K562 (cell line): Measurements from ENCODE around the gene ATXN1. TPM values are rescaled to one million over a fixed set of nuclear protein-coding genes. Genes with fewer than 3 reads are reported as not detected.

Source experiments
- ATAC-seq: fragments of 200-7000 bp; cut with Tn5 transposase; 3 replicates; pipeline ENCODE4 v1.9.1; 2020; ENCODE audit warnings: moderate library complexity
- BruUV-seq: library from RNA; stranded (reverse); fragments of 400-500 nt; replicated peaks from 2 replicates; lab custom pipeline; 2021; lab: Mats Ljungman, UMichigan
- CTCF ChIA-PET: fragments of 300-600 bp; formaldehyde crosslinking; extraction: SDS; loops from one replicate; lab custom pipeline; 2021; ENCODE audit warnings: low intra/inter-chr PET ratio; lab: Yijun Ruan, JAX
- POLR2A ChIA-PET: fragments of 300-600, 350-650 bp; sonication (Branson Sonifier 250); formaldehyde crosslinking; extraction: SDS; loops from one replicate; lab custom pipeline; 2021; ENCODE audit warnings: antibody characterized with exemption, inconsistent platforms; lab: Yijun Ruan, JAX
- DNase-seq, 4 experiments: peaks; one replicate each; pipeline versions ENCODE4 v3.0.0 to v3.0.0-alpha.2; 2011 to 2018; ENCODE audit warnings: low spot score in 3 of 4, mixed read lengths in 3 of 4; ENCODE audit errors: extremely low read depth in 1 of 4
- FAIRE-seq: peaks from 2 replicates; lab custom pipeline; 2011; peaks lifted over from hg19 to GRCh38; lab: Jason Lieb, UNC
- H2AFZ ChIP-seq: 2 replicates; pipeline ENCODE4 v1.6.0; 2011; ENCODE audit warnings: low read depth, low read length, control low read depth, inconsistent platforms
- H3K27ac ChIP-seq: fragments of 200-600 bp; 3 replicates; pipeline ENCODE4 v1.8.0; 2011; ENCODE audit warnings: low read depth, mild to moderate bottlenecking, control low read depth, inconsistent platforms, low read length, moderate library complexity, mixed read lengths; ENCODE audit errors: extremely low read depth
- H3K27me3 ChIP-seq, 2 experiments: fragments of 300-600 bp in 1 of 2; 2 replicates in 1 of 2; 3 replicates in 1 of 2; pipeline versions ENCODE4 v1.6.0 to v1.8.0; 2011; ENCODE audit warnings: inconsistent platforms in 2 of 2, low read length in 2 of 2, mild to moderate bottlenecking in 1 of 2, mixed read lengths in 1 of 2, moderate library complexity in 1 of 2; ENCODE audit not compliant: control insufficient read depth in 2 of 2, insufficient read depth in 2 of 2
- H3K36me3 ChIP-seq: fragments of 300-600 bp; 3 replicates; pipeline ENCODE4 v1.8.0; 2011; ENCODE audit warnings: mild to moderate bottlenecking, low read length, inconsistent platforms; ENCODE audit not compliant: control insufficient read depth, insufficient read depth
- H3K4me1 ChIP-seq, 2 experiments: fragments of 200-600 bp in 1 of 2; replicated peaks in 1 of 2; 2 replicates in 1 of 2; 3 replicates in 1 of 2; pipeline versions ENCODE4 v1.5.1 to v1.8.0; 2011; ENCODE audit warnings: inconsistent platforms in 2 of 2, low read length in 2 of 2, mild to moderate bottlenecking in 1 of 2, mixed read lengths in 1 of 2, moderate library complexity in 1 of 2; ENCODE audit not compliant: control insufficient read depth in 2 of 2, insufficient read depth in 2 of 2
- H3K4me2 ChIP-seq: 2 replicates; pipeline ENCODE4 v1.6.1; 2011; ENCODE audit warnings: low read length, control low read depth, inconsistent platforms, mixed read lengths; ENCODE audit not compliant: insufficient read depth
- H3K4me3 ChIP-seq: fragments of 200-600 bp; sonication (generic), shearing (Covaris generic); 2 replicates; pipeline ENCODE4 v1.5.1; 2016; ENCODE audit warnings: control low read depth, inconsistent platforms
- H3K79me2 ChIP-seq: fragments of 200-600 bp; 3 replicates; pipeline ENCODE4 v1.8.0; 2011; ENCODE audit warnings: low read length, inconsistent platforms; ENCODE audit not compliant: control insufficient read depth, insufficient read depth
- H3K9ac ChIP-seq, 2 experiments: 2 replicates each; pipeline versions ENCODE4 v1.6.0 to v1.6.1; 2011; ENCODE audit warnings: low read depth in 2 of 2, low read length in 2 of 2, control low read depth in 1 of 2, inconsistent platforms in 1 of 2, mild to moderate bottlenecking in 1 of 2, mixed read lengths in 1 of 2; ENCODE audit not compliant: insufficient read depth in 1 of 2
- H3K9me1 ChIP-seq: one replicate; pipeline ENCODE4 v1.6.0; 2011; ENCODE audit warnings: inconsistent platforms, mild to moderate bottlenecking, low read length, moderate library complexity; ENCODE audit not compliant: control insufficient read depth, insufficient read depth
- H3K9me3 ChIP-seq: replicated peaks from 2 replicates; pipeline ENCODE4 v1.5.1; 2011; ENCODE audit warnings: low read depth, low read length, inconsistent platforms; ENCODE audit not compliant: control insufficient read depth, insufficient read depth
- H4K20me1 ChIP-seq: replicated peaks from 2 replicates; pipeline ENCODE4 v1.6.1; 2011; ENCODE audit warnings: low read length, inconsistent platforms, mixed read lengths; ENCODE audit not compliant: control insufficient read depth, insufficient read depth
- COPS2 ChIP-seq: fragments of 450-650 bp; conservative IDR thresholded peaks from 2 replicates; pipeline ENCODE4 v1.6.1; 2016; ENCODE audit warnings: mild to moderate bottlenecking, moderate library complexity
- ERF ChIP-seq: fragments of 450-650 bp; formaldehyde crosslinking; IDR thresholded peaks from 2 replicates; pipeline ENCODE4 v1.4.0; 2020; ENCODE audit warnings: mild to moderate bottlenecking, mixed read lengths
- MCM2 ChIP-seq: fragments of 450-650 bp; IDR thresholded peaks from 2 replicates; pipeline ENCODE4 v1.6.1; 2017; ENCODE audit warnings: low read depth, mild to moderate bottlenecking
- SRSF3 ChIP-seq: fragments of 200-400 bp; formaldehyde crosslinking; IDR thresholded peaks from 2 replicates; pipeline ENCODE4 v1.6.1; 2016; ENCODE audit warnings: mild to moderate bottlenecking, low read length, moderate library complexity; ENCODE audit not compliant: insufficient read depth
- TGIF2 ChIP-seq: sonication (generic); formaldehyde crosslinking; IDR thresholded peaks from 2 replicates; pipeline ENCODE4 v1.8.1; 2022; ENCODE audit warnings: mild to moderate bottlenecking, missing genetic modification reagents, moderate library complexity
- ZNF23 ChIP-seq: fragments of 250-450 bp; sonication (Bioruptor Pico); IDR thresholded peaks from 2 replicates; pipeline ENCODE4 v1.4.0; 2020; ENCODE audit warnings: mild to moderate bottlenecking
- WGBS: fragments of 100-300 bp; shearing (Covaris generic); methylation state at CpG from one replicate; pipeline ENCODE4 v1.1.6; 2016; ENCODE audit warnings: low coverage, mixed read lengths; ENCODE audit not compliant: insufficient coverage; ENCODE audit errors: missing lambda C conversion rate; 5-methylcytosine and 5-hydroxymethylcytosine counted together
- in situ Hi-C: fragments of 300-500 bp; cut with MboI; formaldehyde crosslinking; loops from 4 replicates; pipeline ENCODE4 v1.15.0; 2018; ENCODE audit warnings: inconsistent platforms, mixed read lengths
- intact Hi-C: fragments of 100-400 bp; cut with micrococcal nuclease; formaldehyde crosslinking; loops from 2 replicates; pipeline ENCODE4 v1.14.2; 2022
- polyA plus RNA-seq, 8 experiments: library from polyadenylated mRNA; depleted of rRNA in 4 of 8; stranded (reverse) in 5 of 8; unstranded in 3 of 8; fragments of >200 nt; fragmentation: Nextera tagmentation in 2 of 8; fragmentation: Illumina TruSeq in 1 of 8; extraction: Ambion mirVana in 2 of 8; extraction: Trizol in 1 of 8; gene quantifications; 2 replicates each; pipeline versions ENCODE4 v1.2.1 to v1.2.3, GENCODE V29; 2011 to 2014; ENCODE audit warnings: inconsistent platforms in 1 of 8, missing spikeins in 1 of 8
- total RNA-seq, 7 experiments: library from RNA; depleted of rRNA in 6 of 7; stranded (reverse); fragments of >200 nt in 6 of 7; fragmentation: Illumina TruSeq in 2 of 7; extraction: Trizol in 2 of 7; gene quantifications; 2 replicates each; pipeline versions ENCODE4 v1.2.1 to v1.2.3, GENCODE V29; 2011 to 2021; ENCODE audit warnings: low replicate concordance in 1 of 7
- TF ChIP-seq, protein P1 (sequence below), 2 experiments: IDR thresholded peaks; 2 replicates each; pipeline ENCODE4 v1.6.1; 2012; ENCODE audit warnings: improper control_type of control experiment in 2 of 2, low read depth in 2 of 2, low read length in 2 of 2, borderline replicate concordance in 1 of 2

Gene ATXN1
- total and polyA plus RNA-seq, 9 of the 15 experiments (the other 6 are each of a cell fraction or from before 2014, with no cell fraction given) = under 0.01 to 1.2 (median 0.58) TPM

DNA sequence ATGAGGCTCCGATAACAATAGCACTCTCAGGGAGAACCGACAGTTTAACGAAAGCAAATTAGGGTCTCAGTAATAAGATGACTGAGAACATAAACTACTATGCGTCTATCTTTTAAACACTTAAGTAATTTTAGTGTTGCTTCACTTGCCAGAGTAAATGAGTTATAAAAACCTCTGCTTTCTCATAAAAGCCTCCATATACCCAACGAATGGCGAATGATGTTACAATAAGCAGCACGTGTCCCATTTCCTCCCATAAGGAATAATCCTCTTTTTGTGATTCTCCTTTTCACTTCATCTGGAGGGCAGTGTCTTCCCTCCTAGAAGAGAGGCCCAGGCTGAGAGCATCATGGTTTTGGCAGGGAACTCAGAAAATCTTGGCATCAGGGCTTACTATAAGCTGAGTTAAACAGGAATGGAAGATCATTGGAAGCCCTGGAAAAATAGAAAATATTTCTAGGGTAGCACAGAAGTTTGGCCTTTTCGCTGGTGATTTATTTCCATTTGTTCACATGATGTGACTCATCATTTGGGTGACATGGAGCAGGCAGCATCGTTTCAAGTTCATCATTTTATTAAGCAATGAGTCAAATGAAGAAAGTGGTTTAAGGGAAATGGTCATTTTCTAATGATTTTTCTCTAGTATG, 255.4 kb downstream of the ATXN1 start:
- intact Hi-C loops = no loop called here
- DNase-seq = no peak
- H3K27me3 ChIP-seq = peaks cover 4 to 11% of the 10 kb centered on the region in 2 experiments; a peak in 2 of 5 replicates
- H3K4me1 ChIP-seq = no peaks in the 10 kb centered on the region
- H3K27ac ChIP-seq = no peak overlapping the region
- no peak for TF ChIP-seq ZNF23 (CRISPR knock-in tag)
- TF ChIP-seq, protein P1, sequence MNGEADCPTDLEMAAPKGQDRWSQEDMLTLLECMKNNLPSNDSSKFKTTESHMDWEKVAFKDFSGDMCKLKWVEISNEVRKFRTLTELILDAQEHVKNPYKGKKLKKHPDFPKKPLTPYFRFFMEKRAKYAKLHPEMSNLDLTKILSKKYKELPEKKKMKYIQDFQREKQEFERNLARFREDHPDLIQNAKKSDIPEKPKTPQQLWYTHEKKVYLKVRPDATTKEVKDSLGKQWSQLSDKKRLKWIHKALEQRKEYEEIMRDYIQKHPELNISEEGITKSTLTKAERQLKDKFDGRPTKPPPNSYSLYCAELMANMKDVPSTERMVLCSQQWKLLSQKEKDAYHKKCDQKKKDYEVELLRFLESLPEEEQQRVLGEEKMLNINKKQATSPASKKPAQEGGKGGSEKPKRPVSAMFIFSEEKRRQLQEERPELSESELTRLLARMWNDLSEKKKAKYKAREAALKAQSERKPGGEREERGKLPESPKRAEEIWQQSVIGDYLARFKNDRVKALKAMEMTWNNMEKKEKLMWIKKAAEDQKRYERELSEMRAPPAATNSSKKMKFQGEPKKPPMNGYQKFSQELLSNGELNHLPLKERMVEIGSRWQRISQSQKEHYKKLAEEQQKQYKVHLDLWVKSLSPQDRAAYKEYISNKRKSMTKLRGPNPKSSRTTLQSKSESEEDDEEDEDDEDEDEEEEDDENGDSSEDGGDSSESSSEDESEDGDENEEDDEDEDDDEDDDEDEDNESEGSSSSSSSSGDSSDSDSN (IDR thresholded peaks at IDR 0.05; ENCODE audit: borderline replicate concordance in 1 of 2, low read depth in 2 of 2, low read length in 2 of 2) = no peak
- no peak for TF ChIP-seq MCM2
- TF ChIP-seq SRSF3 = no peak
- TF ChIP-seq ERF (CRISPR knock-in tag) = no peak
- no peak for TF ChIP-seq COPS2
- TF ChIP-seq TGIF2 = no peak
- TF ChIP-seq, all 486 proteins: peak for 0
- no peaks in the 10 kb centered on the region for H4K20me1 ChIP-seq
- no peak overlapping the region for H2AFZ ChIP-seq
- H3K36me3 ChIP-seq = no peaks in the 10 kb centered on the region
- no TSS peak for BruUV-seq
- no peaks in the 10 kb centered on the region for H3K9me3 ChIP-seq
- 1% methylated on average over 9 of the region's 9 CpGs for WGBS
- POLR2A ChIA-PET = no interaction called here
- FAIRE-seq = no peak
- CTCF ChIA-PET = no interaction called here
- H3K9ac ChIP-seq = no peak overlapping the region
- in situ Hi-C loops = no loop called here
- no peaks in the 10 kb centered on the region for H3K9me1 ChIP-seq
- H3K4me2 ChIP-seq = no peak overlapping the region
- H3K4me3 ChIP-seq = no peak overlapping the region
- H3K79me2 ChIP-seq = no peaks in the 10 kb centered on the region
- ATAC-seq = no peak
